ENCODE measurements around the gene IGFALS.

DNA sequence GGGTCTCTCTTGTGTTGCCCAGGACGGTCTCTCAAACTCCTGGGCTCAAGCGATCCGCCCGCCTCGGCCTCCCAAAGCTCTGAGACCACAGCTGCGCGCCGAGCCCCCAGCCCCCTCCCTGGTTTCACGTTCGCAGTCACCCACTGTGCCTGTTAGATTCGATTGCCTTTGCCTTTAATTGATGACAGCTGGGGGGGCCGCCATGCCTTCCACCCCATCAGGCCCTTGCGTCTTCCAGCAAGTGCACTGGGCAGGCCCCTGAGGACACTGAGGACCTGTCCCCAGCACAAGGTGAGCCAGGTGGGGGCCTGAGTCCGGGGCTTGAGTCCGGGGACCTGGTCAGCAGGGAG is 3.3 kb downstream of the IGFALS start:
- TF ChIP-seq, protein P1, sequence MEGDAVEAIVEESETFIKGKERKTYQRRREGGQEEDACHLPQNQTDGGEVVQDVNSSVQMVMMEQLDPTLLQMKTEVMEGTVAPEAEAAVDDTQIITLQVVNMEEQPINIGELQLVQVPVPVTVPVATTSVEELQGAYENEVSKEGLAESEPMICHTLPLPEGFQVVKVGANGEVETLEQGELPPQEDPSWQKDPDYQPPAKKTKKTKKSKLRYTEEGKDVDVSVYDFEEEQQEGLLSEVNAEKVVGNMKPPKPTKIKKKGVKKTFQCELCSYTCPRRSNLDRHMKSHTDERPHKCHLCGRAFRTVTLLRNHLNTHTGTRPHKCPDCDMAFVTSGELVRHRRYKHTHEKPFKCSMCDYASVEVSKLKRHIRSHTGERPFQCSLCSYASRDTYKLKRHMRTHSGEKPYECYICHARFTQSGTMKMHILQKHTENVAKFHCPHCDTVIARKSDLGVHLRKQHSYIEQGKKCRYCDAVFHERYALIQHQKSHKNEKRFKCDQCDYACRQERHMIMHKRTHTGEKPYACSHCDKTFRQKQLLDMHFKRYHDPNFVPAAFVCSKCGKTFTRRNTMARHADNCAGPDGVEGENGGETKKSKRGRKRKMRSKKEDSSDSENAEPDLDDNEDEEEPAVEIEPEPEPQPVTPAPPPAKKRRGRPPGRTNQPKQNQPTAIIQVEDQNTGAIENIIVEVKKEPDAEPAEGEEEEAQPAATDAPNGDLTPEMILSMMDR (IDR thresholded peaks at IDR 0.05; ENCODE audit: borderline replicate concordance, extremely low read depth, low read length, poor library complexity, severe bottlenecking), result no peak
- TF ChIP-seq EZH2 (IDR thresholded peaks at IDR 0.05; ENCODE audit: borderline replicate concordance, low read depth, low read length, severe bottlenecking), result no peak
